Gastroesophageal sphincter (tissue), 4 donors: ENCODE results near the gene GNPAT. TPM values are rescaled to one million over a fixed set of nuclear protein-coding genes. Genes with fewer than 3 reads are reported as not detected.

ENCODE experiments used
- ATAC-seq: fragments of 150-250 bp; one replicate; pipeline ENCODE4 v1.9.1; 2016; ENCODE audit warnings: mild to moderate bottlenecking, moderate library complexity
- H3K27ac ChIP-seq, 4 donors: fragments of 200-600 bp; sonication (generic) in 3 of 4; 1 replicate in 3 of 4; 2 replicates in 1 of 4; pipeline ENCODE4 v1.5.1; 2016 to 2019
- H3K27me3 ChIP-seq: fragments of 200-600 bp; sonication (generic); one replicate; pipeline ENCODE4 v1.5.1; 2019
- H3K36me3 ChIP-seq, 2 donors: fragments of 200-600 bp; sonication (generic); one replicate each; pipeline ENCODE4 v1.5.1; 2019; ENCODE audit warnings: control low read depth in 1 of 2
- H3K4me1 ChIP-seq, 3 donors: fragments of 200-600 bp; sonication (generic); 1 replicate in 2 of 3; 2 replicates in 1 of 3; pipeline ENCODE4 v1.5.1; 2016 to 2019; ENCODE audit warnings: control low read depth in 2 of 3
- H3K4me3 ChIP-seq, 2 donors: fragments of 200-600 bp; sonication (generic); one replicate each; pipeline ENCODE4 v1.5.1; 2019; ENCODE audit warnings: mild to moderate bottlenecking in 1 of 2, moderate library complexity in 1 of 2
- H3K9me3 ChIP-seq, 3 donors: fragments of 200-600 bp; sonication (generic); one replicate each; pipeline ENCODE4 v1.5.1; 2017 to 2019; ENCODE audit warnings: control low read depth in 2 of 3
- CTCF ChIP-seq, 4 experiments: fragments of 200-600 bp in 2 of 4; fragments of 450-650 bp in 2 of 4; sonication (generic) in 1 of 4; IDR thresholded peaks; one replicate each; pipeline ENCODE4 v1.5.1; 2017 to 2019; ENCODE audit warnings: antibody characterized with exemption in 4 of 4, mild to moderate bottlenecking in 2 of 4, moderate library complexity in 2 of 4
- EP300 ChIP-seq: sonication (generic); formaldehyde crosslinking; IDR thresholded peaks from one replicate; pipeline ENCODE4 v1.6.1; 2017; ENCODE audit warnings: antibody characterized with exemption, mild to moderate bottlenecking
- POLR2A ChIP-seq, 2 donors: fragments of 450-650 bp; IDR thresholded peaks; one replicate each; pipeline ENCODE4 v1.6.1; 2017; ENCODE audit warnings: antibody characterized with exemption in 2 of 2, mild to moderate bottlenecking in 2 of 2, moderate library complexity in 1 of 2
- POLR2AphosphoS5 ChIP-seq: sonication (generic); formaldehyde crosslinking; IDR thresholded peaks from one replicate; pipeline ENCODE4 v1.6.1; 2017; ENCODE audit warnings: antibody characterized with exemption
- WGBS, 2 donors: methylation state at CpG; one replicate each; pipeline ENCODE4 v1.1.5; 2018; ENCODE audit warnings: low coverage in 1 of 2; 5-methylcytosine and 5-hydroxymethylcytosine counted together
- total RNA-seq, 4 donors: library from RNA; depleted of rRNA; stranded (reverse); fragments of >200 nt; gene quantifications; one replicate each; pipeline ENCODE4 v1.1.0, GENCODE V29; 2016

Gene GNPAT
- total RNA-seq, 4 donors from 2014 or later, result 43.8 to 74.5 (median 57.7) TPM

DNA sequence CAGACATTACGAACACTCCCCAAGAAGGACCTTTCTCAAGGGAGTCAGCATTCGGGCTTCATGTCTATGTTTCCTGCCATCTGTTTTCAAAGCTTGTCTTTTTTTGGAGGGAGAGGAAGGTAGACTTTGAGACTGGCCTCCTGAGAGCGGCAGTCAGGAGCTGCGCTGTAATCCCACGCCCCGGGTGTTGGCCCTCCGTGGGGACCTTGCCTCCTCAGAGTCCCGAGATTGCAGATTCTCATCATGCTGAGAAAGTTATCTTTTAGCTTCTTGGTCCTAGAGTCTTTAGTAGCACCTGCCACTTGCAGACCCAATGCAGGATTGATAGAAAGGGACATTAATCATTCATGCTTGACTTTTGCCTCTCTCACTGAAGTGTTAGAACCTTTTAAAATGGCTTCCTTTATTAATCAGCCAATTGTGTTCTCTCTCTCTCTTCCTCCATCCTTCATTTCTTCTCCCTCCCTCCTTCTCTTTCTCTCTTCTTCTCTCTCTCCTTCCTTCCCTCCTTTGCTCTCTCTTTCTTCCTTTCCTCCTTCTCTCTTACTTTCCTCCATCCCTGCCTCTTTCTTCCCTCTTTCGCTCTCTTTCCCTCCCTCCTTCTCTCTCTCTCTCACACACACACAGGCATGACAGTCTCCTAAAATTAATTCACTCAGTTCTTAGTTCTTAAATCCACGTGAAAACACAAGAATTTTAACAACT, 25.2 kb upstream of the GNPAT start:
- no peaks in the 10 kb centered on the region for H3K9me3 ChIP-seq
- H3K27ac ChIP-seq, result no peak overlapping the region
- ATAC-seq, result no peak
- peaks cover 0 to 7% (median 0%) of the 10 kb centered on the region in 3 donors for H3K4me1 ChIP-seq
- WGBS, 2 donors, result 52 to 65% methylated on average over 5 to 7 of the region's 10 CpGs
- TF ChIP-seq EP300 (no peak), CTCF (IDR thresholded peaks at IDR 0.05) (no peak), POLR2A (IDR thresholded peaks at IDR 0.05) (no peak), POLR2AphosphoS5 (no peak)
- H3K36me3 ChIP-seq, result no peaks in the 10 kb centered on the region
- H3K4me3 ChIP-seq, result no peak overlapping the region
- peaks cover 51% of the 10 kb centered on the region for H3K27me3 ChIP-seq

- Histone ChIP-seq H3K4me1 (peaks cover 0 to 2% (median 0%) of the 10 kb centered on the region in 3 donors), H3K9me3 (no peaks in the 10 kb centered on the region), H3K36me3 (no peaks in the 10 kb centered on the region), H3K27me3 (peaks cover 51% of the 10 kb centered on the region), H3K27ac (no peak overlapping the region), H3K4me3 (no peak overlapping the region)
- TF ChIP-seq POLR2A (IDR thresholded peaks at IDR 0.05) (no peak), EP300 (no peak), CTCF (IDR thresholded peaks at IDR 0.05) (no peak), POLR2AphosphoS5 (no peak)
- 30 to 33% methylated on average over 2 to 3 of the region's 4 CpGs for WGBS, 2 donors
- ATAC-seq, result no peak
Measured at GRCh38 chr1:231216498-231216897, 24.5 kb upstream of the GNPAT start.

DNA sequence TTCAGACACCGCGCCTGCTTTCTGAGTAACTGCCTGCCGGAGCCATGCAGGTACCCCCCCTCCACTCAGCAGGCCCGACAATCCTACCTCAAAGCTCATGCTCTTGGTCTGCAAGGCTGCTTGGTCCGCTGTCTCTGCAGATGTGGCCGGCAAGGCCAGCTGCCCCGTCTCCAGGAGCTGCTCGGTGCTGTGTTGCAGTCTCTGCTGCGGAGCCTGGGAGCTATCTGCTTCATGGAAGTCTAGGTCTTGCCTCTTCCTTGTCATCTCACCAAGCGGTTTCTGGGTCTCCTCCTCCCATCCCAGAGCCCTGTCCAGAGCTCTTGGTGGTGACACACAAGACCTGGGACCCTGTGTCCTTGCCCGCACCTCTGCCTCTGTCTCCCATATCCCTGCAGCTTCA, 24.0 kb upstream of the GNPAT start:
- no peak for TF ChIP-seq CTCF (IDR thresholded peaks at IDR 0.05)
- no peak for TF ChIP-seq POLR2AphosphoS5
- no peak for TF ChIP-seq EP300
- no peak for TF ChIP-seq POLR2A (IDR thresholded peaks at IDR 0.05)
- peaks cover 51% of the 10 kb centered on the region for H3K27me3 ChIP-seq
- no peak overlapping the region for H3K27ac ChIP-seq
- no peak overlapping the region for H3K4me3 ChIP-seq
- no peak for ATAC-seq
- H3K36me3 ChIP-seq, result peaks cover 0 to 3% of the 10 kb centered on the region in 2 donors
- H3K4me1 ChIP-seq, result no peaks in the 10 kb centered on the region
- WGBS, 2 donors, result 88 to 92% methylated on average over 2 to 8 of the region's 11 CpGs
- no peaks in the 10 kb centered on the region for H3K9me3 ChIP-seq

- H3K36me3 ChIP-seq, result peaks cover 0 to 13% of the 10 kb centered on the region in 2 donors
- peaks cover 45% of the 10 kb centered on the region for H3K27me3 ChIP-seq
- no peak overlapping the region for H3K27ac ChIP-seq
- no peaks in the 10 kb centered on the region for H3K9me3 ChIP-seq
- 55 to 66% methylated on average over 4 to 6 of the region's 6 CpGs for WGBS, 2 donors
- no peak for ATAC-seq
- no peak for TF ChIP-seq POLR2AphosphoS5
- no peak for TF ChIP-seq CTCF (IDR thresholded peaks at IDR 0.05)
- no peak for TF ChIP-seq EP300
- H3K4me1 ChIP-seq, result no peaks in the 10 kb centered on the region
- no peak overlapping the region for H3K4me3 ChIP-seq
Measured at GRCh38 chr1:231218078-231218477, 22.9 kb upstream of the GNPAT start.
